Activated CD8-positive, alpha-beta memory T cell treated with anti-CD3 and anti-CD28 coated beads, Interleukin-2, amount 10 ng/mL, durations not matched to agents 7 days and 5 days (primary cell): Measurements from ENCODE around the gene EP400. TPM values are rescaled to one million over a fixed set of nuclear protein-coding genes. Genes with fewer than 3 reads are reported as not detected.

Experiments used
- ATAC-seq: fragments of 150-1000 bp; cut with Tn5 transposase; one replicate; pipeline ENCODE4 v1.10.0; 2021; ENCODE audit warnings: moderate library complexity
- CTCF ChIA-PET: fragments of 350-600 bp; sonication (Branson Sonifier 250); formaldehyde crosslinking; loops from one replicate; lab custom pipeline; 2021; ENCODE audit warnings: antibody characterized with exemption; lab: Charles Lee
- DNase-seq: peaks from one replicate; pipeline ENCODE4 v3.0.0-alpha.2; 2020
- H3K27ac Mint-ChIP-seq: one replicate; pipeline ENCODE4 v1.8.0; 2021; ENCODE audit warnings: mild to moderate bottlenecking, mixed read lengths
- H3K27me3 Mint-ChIP-seq: one replicate; pipeline ENCODE4 v1.8.0; 2021; ENCODE audit warnings: mixed read lengths
- H3K36me3 Mint-ChIP-seq: one replicate; pipeline ENCODE4 v1.8.0; 2021; ENCODE audit warnings: mild to moderate bottlenecking, mixed read lengths
- H3K4me1 Mint-ChIP-seq: one replicate; pipeline ENCODE4 v1.8.0; 2021; ENCODE audit warnings: mixed read lengths
- H3K4me3 Mint-ChIP-seq: one replicate; pipeline ENCODE4 v1.8.0; 2021; ENCODE audit warnings: mild to moderate bottlenecking, moderate library complexity, mixed read lengths
- H3K9me3 Mint-ChIP-seq: one replicate; pipeline ENCODE4 v1.8.0; 2022; ENCODE audit warnings: low read depth, mixed read lengths
- total RNA-seq, 2 experiments: library from RNA; stranded (reverse); gene quantifications; one replicate each; pipeline ENCODE4 v1.2.3, GENCODE V29; 2021

EP400 gene
- total RNA-seq, 2 experiments from 2014 or later: 54.1 to 68.0 TPM

GRCh38 chr12:132121283-132121682, 171.5 kb downstream of the EP400 start:
- no peak for DNase-seq
- Mint-ChIP-seq H3K36me3 (peaks cover 22% of the 10 kb centered on the region), H3K4me1 (no peaks in the 10 kb centered on the region), H3K27me3 (no peaks in the 10 kb centered on the region), H3K27ac (no peak overlapping the region), H3K4me3 (no peak overlapping the region), H3K9me3 (no peaks in the 10 kb centered on the region)
- no peak for ATAC-seq
- CTCF ChIA-PET: no interaction called here

- Mint-ChIP-seq H3K36me3 (peaks cover 45% of the 10 kb centered on the region), H3K27me3 (no peaks in the 10 kb centered on the region), H3K27ac (no peak overlapping the region), H3K9me3 (peaks cover 2% of the 10 kb centered on the region), H3K4me1 (no peaks in the 10 kb centered on the region), H3K4me3 (no peak overlapping the region)
- DNase-seq: no peak
- CTCF ChIA-PET: no interaction called here
- ATAC-seq: no peak
Measured at GRCh38 chr12:132123970-132124765, 174.4 kb downstream of the EP400 start.

GRCh38 chr12:132124766-132125425, 175.2 kb downstream of the EP400 start:
- H3K9me3 Mint-ChIP-seq: peaks cover 2% of the 10 kb centered on the region
- DNase-seq (no peak), ATAC-seq (no peak)
- H3K36me3 Mint-ChIP-seq: peaks cover 48% of the 10 kb centered on the region
- no peak overlapping the region for H3K27ac Mint-ChIP-seq
- CTCF ChIA-PET: no interaction called here
- H3K4me1 Mint-ChIP-seq: no peaks in the 10 kb centered on the region
- H3K27me3 Mint-ChIP-seq: no peaks in the 10 kb centered on the region
- no peak overlapping the region for H3K4me3 Mint-ChIP-seq

- Mint-ChIP-seq H3K27me3 (no peaks in the 10 kb centered on the region), H3K27ac (no peak overlapping the region), H3K9me3 (peaks cover 2% of the 10 kb centered on the region), H3K4me3 (no peak overlapping the region), H3K36me3 (peaks cover 48% of the 10 kb centered on the region), H3K4me1 (no peaks in the 10 kb centered on the region)
- CTCF ChIA-PET: no interaction called here
- DNase-seq (no peak), ATAC-seq (no peak)
Measured at GRCh38 chr12:132125736-132126135, 176.0 kb downstream of the EP400 start.

GRCh38 chr12:132127041-132127440, 177.3 kb downstream of the EP400 start:
- Mint-ChIP-seq H3K27ac (no peak overlapping the region), H3K36me3 (peaks cover 48% of the 10 kb centered on the region), H3K4me3 (no peak overlapping the region), H3K27me3 (no peaks in the 10 kb centered on the region), H3K9me3 (peaks cover 2% of the 10 kb centered on the region), H3K4me1 (no peaks in the 10 kb centered on the region)
- CTCF ChIA-PET: no interaction called here
- DNase-seq (no peak), ATAC-seq (no peak)

- DNase-seq (no peak), ATAC-seq (no peak)
- H3K4me1 Mint-ChIP-seq: no peaks in the 10 kb centered on the region
- H3K36me3 Mint-ChIP-seq: peaks cover 42% of the 10 kb centered on the region
- peaks cover 2% of the 10 kb centered on the region for H3K9me3 Mint-ChIP-seq
- no peaks in the 10 kb centered on the region for H3K27me3 Mint-ChIP-seq
- H3K27ac Mint-ChIP-seq: no peak overlapping the region
- no peak overlapping the region for H3K4me3 Mint-ChIP-seq
- CTCF ChIA-PET: no interaction called here
Measured at GRCh38 chr12:132129007-132129406, 179.3 kb downstream of the EP400 start.

GRCh38 chr12:132130690-132131089, 180.9 kb downstream of the EP400 start:
- no peak overlapping the region for H3K27ac Mint-ChIP-seq
- DNase-seq: no peak
- no peaks in the 10 kb centered on the region for H3K27me3 Mint-ChIP-seq
- peaks cover 33% of the 10 kb centered on the region for H3K36me3 Mint-ChIP-seq
- no peak overlapping the region for H3K4me3 Mint-ChIP-seq
- no peak for ATAC-seq
- peaks cover 2% of the 10 kb centered on the region for H3K9me3 Mint-ChIP-seq
- no peaks in the 10 kb centered on the region for H3K4me1 Mint-ChIP-seq
- CTCF ChIA-PET: interaction anchor here (1.0 kb wide), 1 partner anchor 88 kb away, joined by 3 read pairs; no protein-coding TSS in a partner anchor

Other genes with a start within 250 kb of the EP400 start
- gene SFSWAP, start 238.9 kb upstream of the EP400 start, total RNA-seq: 10 to 100 TPM; 54.9 to 55.9 TPM
- gene MMP17, start 121.5 kb upstream of the EP400 start, total RNA-seq: not detected
- 10 to 100 TPM; 20.2 to 24.4 TPM for gene ULK1, start 55.3 kb upstream of the EP400 start, total RNA-seq
- gene PUS1, start 20.7 kb upstream of the EP400 start, total RNA-seq: 10 to 100 TPM; 64.2 to 69.3 TPM
- 10 to 100 TPM; 24.4 to 30.5 TPM for gene DDX51, start 194.4 kb downstream of the EP400 start, total RNA-seq
- gene NOC4L, start 194.5 kb downstream of the EP400 start, total RNA-seq: 10 to 100 TPM; 38.0 to 42.9 TPM